GM21381 (cell line): ENCODE data around the gene BACH1.

Experiments used
- ATAC-seq: cut with Tn5 transposase; IDR thresholded peaks from one replicate; pipeline ENCODE4 v1.9.1; 2021; ENCODE audit warnings: mild to moderate bottlenecking, moderate library complexity; ENCODE audit not compliant: unreplicated experiment

The BACH1 gene

GRCh38 chr21:29290240-29290639, 8.5 kb upstream of the BACH1 start:
- no peak for ATAC-seq

GRCh38 chr21:29293495-29293894, 5.2 kb upstream of the BACH1 start:
- peak; percentile 81 for ATAC-seq

GRCh38 chr21:29295066-29295650, 3.6 kb upstream of the BACH1 start:
- ATAC-seq: no peak

GRCh38 chr21:29296446-29296845, 2.3 kb upstream of the BACH1 start:
- no peak for ATAC-seq

GRCh38 chr21:29297483-29298347, 1.0 kb upstream of the BACH1 start:
- ATAC-seq: no peak

- peak; percentile 6 for ATAC-seq
These were observed 559 bp downstream of the BACH1 start for GRCh38 chr21:29299046-29299915.

- peak; percentile 65 for ATAC-seq
These were observed 1.4 kb downstream of the BACH1 start for GRCh38 chr21:29299916-29300806.

GRCh38 chr21:29300807-29301138, 2.1 kb downstream of the BACH1 start:
- ATAC-seq: no peak

GRCh38 chr21:29301691-29302090, 3.0 kb downstream of the BACH1 start:
- ATAC-seq: no peak

GRCh38 chr21:29302359-29302875, 3.7 kb downstream of the BACH1 start:
- no peak for ATAC-seq

- no peak for ATAC-seq
These were observed 4.6 kb downstream of the BACH1 start for GRCh38 chr21:29303288-29303687.

GRCh38 chr21:29304597-29304996, 5.9 kb downstream of the BACH1 start:
- ATAC-seq: no peak

GRCh38 chr21:29305068-29305467, 6.3 kb downstream of the BACH1 start:
- no peak for ATAC-seq

- ATAC-seq: no peak
These were observed 6.8 kb downstream of the BACH1 start for GRCh38 chr21:29305561-29305960.

- ATAC-seq: peak; percentile 39
These were observed 8.2 kb downstream of the BACH1 start for GRCh38 chr21:29306920-29307319.

- no peak for ATAC-seq
These were observed 9.2 kb downstream of the BACH1 start for GRCh38 chr21:29307718-29308455.

GRCh38 chr21:29308456-29308783, 9.7 kb downstream of the BACH1 start:
- ATAC-seq: no peak

- no peak for ATAC-seq
These were observed 11.0 kb downstream of the BACH1 start for GRCh38 chr21:29309703-29310102.

GRCh38 chr21:29311802-29312201, 13.1 kb downstream of the BACH1 start:
- no peak for ATAC-seq

GRCh38 chr21:29312981-29313380, 14.3 kb downstream of the BACH1 start:
- ATAC-seq: no peak
